Progenitor cell of endocrine pancreas (in vitro differentiated cells): ENCODE data around the gene C8A. TPM values are rescaled to one million over a fixed set of nuclear protein-coding genes. Genes with fewer than 3 reads are reported as not detected.

Experiments
- DNase-seq: peaks from one replicate; pipeline ENCODE4 v3.0.0; 2021; ENCODE audit warnings: low spot score; ENCODE audit not compliant: unreplicated experiment
- H3K27ac Mint-ChIP-seq: 2 replicates; pipeline ENCODE4 v1.8.0; 2021; ENCODE audit warnings: mild to moderate bottlenecking, moderate library complexity, mixed read lengths
- H3K27me3 Mint-ChIP-seq: 2 replicates; pipeline ENCODE4 v1.8.0; 2021; ENCODE audit warnings: mixed read lengths
- H3K36me3 Mint-ChIP-seq: 2 replicates; pipeline ENCODE4 v1.8.0; 2022; ENCODE audit warnings: mixed read lengths; ENCODE audit not compliant: insufficient read depth
- H3K4me1 Mint-ChIP-seq: 2 replicates; pipeline ENCODE4 v1.8.0; 2021; ENCODE audit warnings: low read depth, mixed read lengths
- H3K4me3 Mint-ChIP-seq: 2 replicates; pipeline ENCODE4 v1.8.0; 2021; ENCODE audit warnings: low read depth, mild to moderate bottlenecking, moderate library complexity, mixed read lengths
- H3K9me3 Mint-ChIP-seq: 2 replicates; pipeline ENCODE4 v1.8.0; 2021; ENCODE audit warnings: low read depth, mixed read lengths
- CTCF ChIP-seq: fragments of 200-600 bp; sonication (generic); IDR thresholded peaks from one replicate; pipeline ENCODE4 v1.5.0; 2021; ENCODE audit warnings: antibody characterized with exemption, mild to moderate bottlenecking; ENCODE audit not compliant: unreplicated experiment
- total RNA-seq: library from RNA; stranded (reverse); gene quantifications from 2 replicates; pipeline ENCODE4 v1.2.1, GENCODE V29; 2021

The C8A gene
- total RNA-seq, 1 donor from 2014 or later: 0.77 TPM

- Mint-ChIP-seq H3K4me1 (peaks cover 15% of the 10 kb centered on the region), H3K27ac (no peak overlapping the region), H3K27me3 (no peaks in the 10 kb centered on the region), H3K36me3 (no peaks in the 10 kb centered on the region), H3K9me3 (no peaks in the 10 kb centered on the region), H3K4me3 (no peak overlapping the region)
- no peak for DNase-seq
- TF ChIP-seq CTCF: no peak
Observed at GRCh38 chr1:56939209-56939608, 84.6 kb downstream of the C8A start.

- no peak for DNase-seq
- Mint-ChIP-seq H3K27ac (no peak overlapping the region), H3K4me1 (peaks cover 9% of the 10 kb centered on the region), H3K9me3 (no peaks in the 10 kb centered on the region), H3K36me3 (no peaks in the 10 kb centered on the region), H3K4me3 (no peak overlapping the region), H3K27me3 (peaks cover 1% of the 10 kb centered on the region)
- no peak for TF ChIP-seq CTCF
Observed at GRCh38 chr1:56940039-56940438, 85.4 kb downstream of the C8A start.

- Mint-ChIP-seq H3K4me1 (no peaks in the 10 kb centered on the region), H3K27me3 (peaks cover 9% of the 10 kb centered on the region), H3K4me3 (no peak overlapping the region), H3K36me3 (no peaks in the 10 kb centered on the region), H3K9me3 (no peaks in the 10 kb centered on the region), H3K27ac (no peak overlapping the region)
- no peak for DNase-seq
- TF ChIP-seq CTCF: no peak
Observed at GRCh38 chr1:56948403-56949023, 93.9 kb downstream of the C8A start.

- peaks cover 1% of the 10 kb centered on the region for H3K4me1 Mint-ChIP-seq
Observed at GRCh38 chr1:56952501-56952900, 97.9 kb downstream of the C8A start.

GRCh38 chr1:56953386-56953785, 98.8 kb downstream of the C8A start:
- H3K9me3 Mint-ChIP-seq: no peaks in the 10 kb centered on the region
- no peak overlapping the region for H3K27ac Mint-ChIP-seq
- H3K36me3 Mint-ChIP-seq: no peaks in the 10 kb centered on the region
- no peak for TF ChIP-seq CTCF
- H3K27me3 Mint-ChIP-seq: peaks cover 3% of the 10 kb centered on the region
- DNase-seq: no peak
- H3K4me3 Mint-ChIP-seq: no peak overlapping the region
- H3K4me1 Mint-ChIP-seq: peaks cover 10% of the 10 kb centered on the region

More at GRCh38 chr1:56952501-56952900, 97.9 kb downstream of the C8A start:
- no peak for DNase-seq
- no peak for TF ChIP-seq CTCF
- no peaks in the 10 kb centered on the region for H3K9me3 Mint-ChIP-seq
- no peaks in the 10 kb centered on the region for H3K36me3 Mint-ChIP-seq
- peaks cover 3% of the 10 kb centered on the region for H3K27me3 Mint-ChIP-seq
- H3K4me3 Mint-ChIP-seq: no peak overlapping the region
- H3K27ac Mint-ChIP-seq: no peak overlapping the region
